HEK293T (cell line): Measurements from ENCODE around the gene TSPOAP1.

Experiments used
- ARNT ChIP-seq: fragments of 450-650 bp; IDR thresholded peaks from 2 replicates; pipeline ENCODE4 v1.6.1; 2017; ENCODE audit warnings: mild to moderate bottlenecking
- CTBP1 ChIP-seq: fragments of 450-650 bp; IDR thresholded peaks from 2 replicates; pipeline ENCODE4 v1.6.1; 2016; ENCODE audit warnings: borderline replicate concordance
- FOXK2 ChIP-seq: fragments of 450-650 bp; IDR thresholded peaks from 2 replicates; pipeline ENCODE4 v1.6.1; 2016; ENCODE audit warnings: mild to moderate bottlenecking

DNA sequence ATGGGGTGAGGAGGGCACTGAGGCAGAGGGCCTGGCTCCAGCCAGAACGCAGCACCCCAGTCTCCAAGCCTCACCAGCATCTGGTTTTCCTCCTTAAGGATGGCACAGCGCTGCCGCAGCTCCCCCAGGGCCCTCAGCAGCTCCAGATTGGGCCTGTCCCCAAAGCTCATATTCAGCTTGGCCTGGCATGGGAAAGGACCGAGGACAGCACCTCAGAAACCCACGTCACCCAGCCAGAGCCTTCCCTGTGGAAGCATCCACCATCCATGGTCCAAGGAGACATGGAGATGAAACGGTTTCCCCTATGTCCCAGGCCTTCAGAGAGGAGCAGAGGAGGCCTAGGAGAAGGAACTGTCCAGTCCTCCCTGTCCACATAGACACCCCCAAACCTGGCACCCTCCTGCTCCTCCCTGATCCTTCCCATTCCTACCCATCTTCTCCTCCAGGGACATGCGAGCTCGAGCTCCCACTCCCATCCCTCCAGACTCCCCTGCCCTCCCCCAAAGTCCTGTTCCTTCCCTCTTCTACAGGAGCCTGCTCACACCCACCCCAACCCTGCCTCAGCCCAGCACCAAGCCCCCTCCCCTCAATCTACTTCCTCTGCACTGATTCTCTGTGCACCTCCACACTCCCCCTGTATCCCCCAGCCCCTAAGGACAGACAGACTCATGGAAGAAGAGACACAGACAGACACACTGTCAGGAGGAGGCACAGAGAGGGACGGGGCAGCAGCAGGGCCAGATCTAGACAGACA, 1.8 kb downstream of the TSPOAP1 start:
- TF ChIP-seq CTBP1 = no peak
- no peak for TF ChIP-seq FOXK2
- TF ChIP-seq ARNT = no peak
